DMS53 treated with DMSO at 0.1 percent for 48 hours (cell line): ENCODE data around the gene BMPR1B.
A peak's percentile ranks its signal among the peaks of the same experiment; 100 is the strongest.

Experiments
- DNase-seq: peaks from one replicate; lab custom pipeline; 2025; ENCODE audit not compliant: unreplicated experiment; lab: John Stamatoyannopoulos, UW

Gene BMPR1B

GRCh38 chr4:94757192-94758140 lies at the start of gene BMPR1B:
Gene BMPR1B (plus strand): TSS chr4:94757955. CDS start chr4:95104425, 346,470 bp downstream.
- DNase-seq = no peak

- no peak for DNase-seq
Measured at GRCh38 chr4:94711635-94712034, 46.1 kb upstream of the BMPR1B start.

DNA sequence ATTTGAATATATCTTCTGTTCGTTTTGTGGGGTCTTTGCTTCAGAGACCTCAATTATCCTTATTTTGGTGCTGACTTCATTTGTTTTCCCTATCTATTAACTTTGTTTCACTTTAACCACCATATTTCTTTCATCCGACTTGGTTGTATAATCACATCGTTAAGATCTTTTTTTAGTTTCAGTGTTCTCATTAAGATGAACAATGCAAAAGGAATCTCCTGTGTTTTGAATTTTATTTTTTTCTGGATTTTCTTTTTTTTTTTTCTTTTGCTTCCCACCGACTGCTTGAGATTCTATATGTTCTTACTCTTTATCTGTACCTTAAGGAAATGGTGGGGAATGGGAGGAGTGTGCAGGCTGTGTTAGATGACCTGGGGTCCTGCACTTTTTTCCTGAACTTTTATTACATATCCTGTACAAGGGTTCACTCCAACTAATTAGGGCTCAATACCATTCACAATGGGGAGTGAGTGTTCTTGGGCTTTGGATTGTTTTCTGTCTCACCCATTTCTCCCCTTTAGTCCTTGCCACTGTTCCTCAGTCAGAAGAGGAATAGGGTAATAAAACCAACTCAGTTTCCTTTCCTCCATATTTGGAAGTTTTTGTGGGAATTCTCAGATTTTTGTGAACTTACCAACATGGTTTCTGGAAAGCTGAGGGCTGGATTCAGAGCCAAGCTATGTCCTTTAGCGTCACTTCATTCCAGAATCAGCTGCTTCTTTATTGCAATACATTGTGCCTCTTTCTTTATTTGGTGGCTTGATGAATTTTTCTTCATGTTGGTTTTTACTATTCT lies 43.2 kb upstream of the BMPR1B start:
- no peak for DNase-seq

DNA sequence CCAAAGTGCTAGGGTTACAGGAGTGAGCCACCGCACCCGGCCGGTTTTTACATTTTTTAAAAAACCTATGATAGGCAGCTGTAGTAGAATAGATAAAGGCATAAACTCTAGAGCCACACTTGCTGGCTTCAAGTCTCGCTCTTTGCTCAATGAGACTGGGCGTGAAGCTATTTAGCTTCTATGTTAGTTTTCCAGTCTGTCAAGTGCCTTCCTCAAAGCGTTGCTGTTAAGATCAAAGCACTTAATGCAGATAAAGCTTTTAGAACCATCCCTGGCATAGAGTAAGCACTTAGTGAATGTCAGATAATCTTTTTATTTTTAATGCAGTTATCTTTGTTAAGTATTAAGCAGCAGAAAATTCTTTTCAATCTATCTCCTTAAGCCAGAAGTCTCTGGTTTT lies 42.0 kb upstream of the BMPR1B start:
- DNase-seq = no peak

GRCh38 chr4:94721310-94721709 lies 36.4 kb upstream of the BMPR1B start:
- no peak for DNase-seq

- DNase-seq = no peak
Measured at GRCh38 chr4:94722270-94722669, 35.5 kb upstream of the BMPR1B start.

DNA sequence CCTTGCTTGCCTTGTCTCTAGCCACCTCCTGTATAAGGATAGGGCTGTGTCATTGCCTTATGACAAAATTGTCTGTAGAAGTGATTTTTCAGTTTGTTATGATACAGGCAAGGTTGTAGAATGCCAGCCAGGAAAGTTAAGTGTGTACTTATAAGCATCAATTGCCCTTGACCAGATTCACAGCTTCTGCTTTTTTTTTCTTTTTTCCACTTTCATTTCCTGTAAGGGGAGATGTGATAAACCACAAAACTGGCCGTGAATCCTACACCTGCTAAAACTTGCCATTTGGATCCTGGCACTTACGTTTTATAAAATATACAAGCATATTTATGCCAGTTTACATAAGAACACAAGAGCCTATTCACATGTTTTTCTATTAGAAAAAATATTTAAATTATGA lies 35.0 kb upstream of the BMPR1B start:
- peak; percentile 62 for DNase-seq

- DNase-seq = no peak
Measured at GRCh38 chr4:94724016-94724790, 33.6 kb upstream of the BMPR1B start.

DNA sequence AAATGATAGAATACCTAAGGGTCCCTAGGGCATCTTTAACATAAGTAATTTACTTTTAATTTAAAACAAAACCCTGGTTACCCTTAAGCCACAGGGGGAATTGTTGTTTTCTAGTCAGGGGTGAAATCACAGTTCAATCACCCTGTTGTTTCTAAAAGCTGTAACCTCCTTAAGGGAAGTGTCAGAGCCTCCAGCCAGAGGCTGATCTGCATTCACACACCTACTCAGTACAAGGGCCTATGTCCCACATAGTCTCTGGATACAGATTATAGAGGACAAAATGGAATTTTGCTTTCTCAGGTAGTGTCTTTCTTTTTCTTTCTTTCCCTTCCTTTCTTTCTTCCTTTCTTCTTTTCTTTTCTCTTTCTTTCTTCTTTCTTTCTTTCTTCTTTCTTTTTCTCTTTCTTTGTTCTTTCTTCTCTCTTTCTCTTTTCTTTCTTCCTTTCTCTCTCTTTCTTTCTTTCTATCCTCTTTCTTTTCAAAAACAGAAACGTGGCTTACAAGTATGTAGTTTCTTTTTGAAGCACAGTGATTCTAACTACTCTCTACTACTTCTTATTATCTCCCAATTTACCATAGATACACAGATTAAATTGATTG lies 31.1 kb upstream of the BMPR1B start:
- no peak for DNase-seq

DNA sequence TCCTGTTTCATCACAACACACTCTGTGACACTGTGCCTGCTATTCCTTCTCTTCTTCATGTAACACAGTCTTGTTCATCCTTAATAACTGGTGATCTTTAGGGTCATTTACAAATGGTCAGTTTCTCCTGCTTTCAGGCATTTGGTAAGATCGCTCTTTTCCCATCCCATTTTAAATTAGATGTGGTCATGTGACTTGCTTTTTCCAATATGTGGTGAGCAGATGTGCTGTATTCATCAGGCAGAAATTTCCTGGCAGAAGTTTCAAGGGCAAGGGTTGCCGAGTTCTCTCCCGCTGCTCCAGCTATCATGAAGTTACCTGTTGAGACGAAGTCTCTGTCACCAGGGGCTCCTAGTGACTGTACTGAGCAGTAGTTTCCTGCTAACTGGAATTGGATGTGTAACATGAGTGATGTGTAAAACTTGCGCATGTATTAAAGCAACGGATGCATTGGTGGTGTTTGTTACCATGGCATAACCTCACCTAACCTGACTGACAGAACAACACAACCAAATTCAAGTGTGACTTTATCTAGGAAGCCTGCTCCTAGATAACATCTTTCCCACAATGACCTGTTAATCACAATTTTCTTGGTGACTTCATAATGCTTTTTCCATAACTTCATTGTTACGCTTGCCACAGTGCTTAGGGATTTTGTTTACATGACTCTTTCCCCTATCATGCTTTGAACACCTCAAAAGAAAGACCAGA lies 29.5 kb upstream of the BMPR1B start:
- DNase-seq = no peak

GRCh38 chr4:94732358-94732698 lies 25.4 kb upstream of the BMPR1B start:
- no peak for DNase-seq

DNA sequence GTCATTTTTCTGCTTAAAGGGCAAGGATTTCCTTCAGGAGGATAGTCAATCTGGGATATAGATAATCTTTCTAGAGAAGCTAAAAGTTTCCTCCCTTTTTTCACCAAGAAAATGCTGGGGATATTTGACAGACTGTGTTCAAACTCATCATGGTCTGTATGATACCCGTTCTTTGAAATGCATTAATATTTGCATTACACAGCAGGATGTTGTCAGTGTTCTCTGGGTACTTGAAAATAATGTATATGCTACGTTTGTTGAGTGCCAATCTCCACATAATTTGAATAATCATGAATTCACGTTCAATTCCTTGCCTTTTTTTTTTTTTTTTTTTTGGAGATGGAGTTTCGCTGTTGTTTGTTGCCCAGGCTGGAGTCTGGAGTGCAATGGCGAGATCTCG lies 18.0 kb upstream of the BMPR1B start:
- DNase-seq = no peak

DNA sequence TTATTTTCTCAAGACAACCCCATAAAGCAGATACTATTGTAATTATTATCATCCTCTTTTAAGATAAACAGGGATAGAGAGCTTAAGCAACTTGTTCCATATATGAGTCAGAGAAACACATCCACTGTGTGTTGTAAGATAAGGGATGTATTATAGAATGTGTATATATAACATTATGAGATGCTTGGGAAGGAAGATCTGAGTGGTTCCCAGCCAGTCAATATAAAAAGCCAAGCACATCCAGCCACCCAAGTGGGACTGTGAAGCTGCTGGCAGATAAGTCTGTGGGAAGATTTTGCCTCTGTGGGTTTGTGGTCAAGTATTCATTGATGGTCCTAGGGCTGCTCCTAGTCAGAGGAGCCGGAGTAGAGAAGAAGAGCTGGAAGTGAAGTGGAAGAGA lies 16.5 kb upstream of the BMPR1B start:
- no peak for DNase-seq

- no peak for DNase-seq
Measured at GRCh38 chr4:94743838-94744237, 13.9 kb upstream of the BMPR1B start.

- no peak for DNase-seq
Measured at GRCh38 chr4:94744850-94745249, 12.9 kb upstream of the BMPR1B start.

DNA sequence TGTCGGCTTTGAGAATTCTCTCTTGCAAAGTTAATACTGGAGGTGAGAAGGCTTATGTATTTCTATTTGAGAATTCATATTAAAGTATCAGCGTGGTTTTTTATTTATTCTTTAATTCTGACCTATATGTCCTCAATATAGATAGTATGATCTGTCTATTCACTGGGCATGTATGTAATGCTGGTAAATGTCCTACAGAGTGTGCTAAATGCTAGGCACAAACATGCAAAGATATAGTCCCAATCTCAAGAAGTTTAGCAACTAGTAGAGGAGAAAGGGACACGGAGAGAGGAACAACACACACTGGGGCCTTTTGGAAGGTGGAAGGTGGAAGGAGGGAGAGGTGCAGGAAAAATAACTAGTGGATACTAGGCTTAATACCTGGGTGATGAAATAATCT lies 11.0 kb upstream of the BMPR1B start:
- no peak for DNase-seq

DNA sequence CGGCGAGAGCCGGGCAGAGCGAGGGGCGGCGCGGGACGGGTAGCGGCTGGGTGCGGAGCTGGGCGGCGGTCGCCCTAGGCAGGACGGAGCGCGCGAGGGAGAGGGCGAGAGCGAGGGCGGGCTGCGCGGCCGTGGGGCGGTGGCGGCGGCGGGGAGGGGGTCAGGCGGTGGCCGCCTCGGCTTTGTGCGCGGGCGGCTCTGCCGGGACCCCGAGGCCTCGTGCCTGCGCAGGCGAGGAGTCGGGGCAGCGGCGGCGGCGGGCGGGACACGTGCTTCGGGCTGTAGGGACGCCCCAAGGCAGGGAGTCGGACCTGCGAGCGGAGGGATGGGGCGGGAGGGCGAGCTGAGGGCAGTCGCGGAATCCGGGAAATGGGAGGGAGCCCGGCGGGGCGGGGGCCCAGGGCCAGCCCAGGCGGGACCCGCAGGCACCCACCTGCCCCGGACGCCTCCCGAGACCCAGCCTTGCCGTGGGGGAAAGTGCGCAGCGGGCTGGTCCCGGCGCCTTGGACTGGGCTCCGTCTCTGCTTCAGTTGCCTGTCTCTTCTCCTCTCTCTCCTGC lies 465 bp downstream of the BMPR1B start:
- DNase-seq = no peak

GRCh38 chr4:94758700-94759399 lies 1.1 kb downstream of the BMPR1B start:
- DNase-seq = no peak

GRCh38 chr4:94759767-94760211 lies 2.0 kb downstream of the BMPR1B start:
- DNase-seq = no peak
